Loucy (cell line): ENCODE measurements around the gene SPOP.

Experiments
- CTCF ChIP-seq: fragments of 200-600 bp; sonication (generic); conservative IDR thresholded peaks from 2 replicates; pipeline ENCODE4 v1.5.1; 2014; ENCODE audit warnings: mild to moderate bottlenecking, antibody characterized with exemption, low read length
- EZH2phosphoT487 ChIP-seq: fragments of 200-600 bp; IDR thresholded peaks from 2 replicates; pipeline ENCODE4 v1.6.1; 2018; ENCODE audit warnings: antibody characterized with exemption, mild to moderate bottlenecking, moderate library complexity, borderline replicate concordance

GRCh38 chr17:49670641-49671040, 7.3 kb downstream of the SPOP start:
- TF ChIP-seq EZH2phosphoT487 (no peak), CTCF (no peak)
